Thyroid gland (tissue), 4 donors: ENCODE measurements around the gene AGAP5. TPM values are rescaled to one million over a fixed set of nuclear protein-coding genes. Genes with fewer than 3 reads are reported as not detected.
A peak's percentile ranks its signal among the peaks of the same experiment; 100 is the strongest.

ENCODE experiments used
- DNase-seq, 2 donors: peaks; one replicate each; pipeline ENCODE4 v3.0.0-alpha.2; 2019
- H3K27ac ChIP-seq, 3 donors: fragments of 200-600 bp; sonication (generic); 1 replicate in 2 of 3; 2 replicates in 1 of 3; pipeline ENCODE4 v1.5.1; 2016 to 2019; ENCODE audit warnings: mild to moderate bottlenecking in 1 of 3, moderate library complexity in 1 of 3
- H3K27me3 ChIP-seq: fragments of 200-600 bp; sonication (generic); one replicate; pipeline ENCODE4 v1.5.1; 2019
- H3K36me3 ChIP-seq, 2 donors: fragments of 200-600 bp; sonication (generic); one replicate each; pipeline ENCODE4 v1.5.1; 2016 to 2019
- H3K4me1 ChIP-seq, 2 donors: fragments of 200-600 bp; sonication (generic); one replicate each; pipeline ENCODE4 v1.5.1; 2017 to 2019
- H3K4me3 ChIP-seq, 3 donors: fragments of 200-600 bp; sonication (generic); replicated peaks in 1 of 3; 1 replicate in 2 of 3; 2 replicates in 1 of 3; pipeline ENCODE4 v1.5.1; 2016; ENCODE audit warnings: mild to moderate bottlenecking in 1 of 3
- H3K9me3 ChIP-seq: fragments of 200-600 bp; sonication (generic); one replicate; pipeline ENCODE4 v1.5.1; 2017
- POLR2A ChIP-seq, 2 donors: fragments of 450-650 bp; IDR thresholded peaks; one replicate each; pipeline ENCODE4 v1.6.1; 2017; ENCODE audit warnings: antibody characterized with exemption in 2 of 2, mild to moderate bottlenecking in 2 of 2, moderate library complexity in 1 of 2
- WGBS, 2 donors: methylation state at CpG; one replicate each; pipeline ENCODE4 v1.1.5; 2017; 5-methylcytosine and 5-hydroxymethylcytosine counted together
- intact Hi-C: fragments of 100-400 bp; cut with DNase I; formaldehyde crosslinking; loops from one replicate; pipeline ENCODE4 v1.15.1; 2023
- small RNA-seq: library from RNA; depleted of rRNA; stranded (forward); fragments of <200 nt; gene quantifications from one replicate; pipeline ENCODE3, GENCODE V24; 2016
- total RNA-seq, 4 donors: library from RNA; depleted of rRNA; stranded (reverse); fragments of >200 nt; gene quantifications; one replicate each; pipeline ENCODE4 v1.2.3, GENCODE V29; 2016
- TF ChIP-seq, protein P1 (sequence below), 6 experiments: fragments of 200-600 bp in 3 of 6; fragments of 450-650 bp in 3 of 6; sonication (generic) in 3 of 6; IDR thresholded peaks; one replicate each; pipeline ENCODE4 v1.5.1; 2016 to 2019; ENCODE audit warnings: antibody characterized with exemption in 6 of 6, mild to moderate bottlenecking in 2 of 6, inconsistent platforms in 1 of 6, moderate library complexity in 1 of 6

AGAP5 gene
- total RNA-seq, 4 donors from 2014 or later: 8.2 to 12.1 (median 10.2) TPM

- Histone ChIP-seq H3K27ac (no peak overlapping the region), H3K36me3 (no peaks in the 10 kb centered on the region), H3K4me1 (peaks cover 3 to 21% of the 10 kb centered on the region in 2 donors), H3K4me3 (no peak overlapping the region), H3K27me3 (no peaks in the 10 kb centered on the region), H3K9me3 (no peaks in the 10 kb centered on the region)
- DNase-seq: no peak
- TF ChIP-seq POLR2A (IDR thresholded peaks at IDR 0.05): no peak
- TF ChIP-seq, protein P1, sequence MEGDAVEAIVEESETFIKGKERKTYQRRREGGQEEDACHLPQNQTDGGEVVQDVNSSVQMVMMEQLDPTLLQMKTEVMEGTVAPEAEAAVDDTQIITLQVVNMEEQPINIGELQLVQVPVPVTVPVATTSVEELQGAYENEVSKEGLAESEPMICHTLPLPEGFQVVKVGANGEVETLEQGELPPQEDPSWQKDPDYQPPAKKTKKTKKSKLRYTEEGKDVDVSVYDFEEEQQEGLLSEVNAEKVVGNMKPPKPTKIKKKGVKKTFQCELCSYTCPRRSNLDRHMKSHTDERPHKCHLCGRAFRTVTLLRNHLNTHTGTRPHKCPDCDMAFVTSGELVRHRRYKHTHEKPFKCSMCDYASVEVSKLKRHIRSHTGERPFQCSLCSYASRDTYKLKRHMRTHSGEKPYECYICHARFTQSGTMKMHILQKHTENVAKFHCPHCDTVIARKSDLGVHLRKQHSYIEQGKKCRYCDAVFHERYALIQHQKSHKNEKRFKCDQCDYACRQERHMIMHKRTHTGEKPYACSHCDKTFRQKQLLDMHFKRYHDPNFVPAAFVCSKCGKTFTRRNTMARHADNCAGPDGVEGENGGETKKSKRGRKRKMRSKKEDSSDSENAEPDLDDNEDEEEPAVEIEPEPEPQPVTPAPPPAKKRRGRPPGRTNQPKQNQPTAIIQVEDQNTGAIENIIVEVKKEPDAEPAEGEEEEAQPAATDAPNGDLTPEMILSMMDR (IDR thresholded peaks at IDR 0.05): no peak
- WGBS, 2 donors: 73 to 75% methylated on average over 7 of the region's 7 CpGs
- intact Hi-C loops: loop anchor here (5.0 kb wide), 1 partner anchor 56 kb away; no protein-coding TSS in a partner anchor
Observed at GRCh38 chr10:73628405-73628804, 69.5 kb downstream of the AGAP5 start.

DNA sequence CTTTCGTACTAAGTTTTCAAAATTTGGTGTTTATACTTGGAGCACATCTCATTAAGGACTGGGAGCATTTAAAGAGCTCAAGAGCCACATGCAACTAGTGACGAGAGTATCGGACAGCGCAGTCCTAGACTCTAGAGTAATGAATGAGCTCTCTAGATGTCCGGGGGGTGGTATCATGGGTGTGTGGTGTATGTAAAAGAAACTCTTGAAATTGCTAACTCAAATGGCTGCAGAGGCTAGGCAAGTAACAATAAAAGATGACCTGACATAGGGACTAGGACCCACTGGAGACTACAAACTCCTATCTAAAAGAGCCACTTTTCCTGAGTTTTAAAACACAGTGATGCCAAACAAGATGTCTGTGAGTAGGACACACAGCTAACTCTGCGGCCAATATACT is 70.6 kb downstream of the AGAP5 start:
- TF ChIP-seq, protein P1 (IDR thresholded peaks at IDR 0.05): no peak
- no peak for TF ChIP-seq POLR2A (IDR thresholded peaks at IDR 0.05)
- Histone ChIP-seq H3K4me1 (peaks cover 3 to 22% of the 10 kb centered on the region in 2 donors), H3K27me3 (no peaks in the 10 kb centered on the region), H3K36me3 (no peaks in the 10 kb centered on the region), H3K9me3 (no peaks in the 10 kb centered on the region), H3K4me3 (no peak overlapping the region), H3K27ac (no peak overlapping the region)
- intact Hi-C loops: loop anchor here (5.0 kb wide), 1 partner anchor 55 kb away; no protein-coding TSS in a partner anchor
- no peak for DNase-seq
- WGBS, 2 donors: 88 to 92% methylated on average over 6 of the region's 6 CpGs

GRCh38 chr10:73625884-73626752 is 71.8 kb downstream of the AGAP5 start:
- DNase-seq: peak; percentile 95 to 97
- H3K36me3 ChIP-seq: no peaks in the 10 kb centered on the region
- H3K27ac ChIP-seq: peak overlapping the region; percentile 66 to 87 (median 69)
- H3K9me3 ChIP-seq: no peaks in the 10 kb centered on the region
- WGBS, 2 donors: 4% methylated on average over 33 to 39 of the region's 42 CpGs
- peaks cover 3 to 22% of the 10 kb centered on the region in 2 donors for H3K4me1 ChIP-seq
- intact Hi-C loops: loop anchor here (5.0 kb wide), 1 partner anchor 54 kb away; no protein-coding TSS in a partner anchor
- H3K27me3 ChIP-seq: no peaks in the 10 kb centered on the region
- TF ChIP-seq, protein P1 (IDR thresholded peaks at IDR 0.05): no peak
- TF ChIP-seq POLR2A (IDR thresholded peaks at IDR 0.05): peak in 1 of 2 donors; percentile 83
- H3K4me3 ChIP-seq: peak overlapping the region; percentile 51 to 86 (median 84)

GRCh38 chr10:73625004-73625883 is 72.7 kb downstream of the AGAP5 start:
- peak; percentile 19 to 37 for DNase-seq
- TF ChIP-seq, protein P1 (IDR thresholded peaks at IDR 0.05): no peak
- TF ChIP-seq POLR2A (IDR thresholded peaks at IDR 0.05): peak in 1 of 2 donors; percentile 23

More at GRCh38 chr10:73625004-73625883, 72.7 kb downstream of the AGAP5 start:
- H3K4me3 ChIP-seq: peak overlapping the region; percentile 51 to 86 (median 84)
- H3K36me3 ChIP-seq: no peaks in the 10 kb centered on the region
- H3K27me3 ChIP-seq: no peaks in the 10 kb centered on the region
- H3K4me1 ChIP-seq: peaks cover 3 to 22% of the 10 kb centered on the region in 2 donors
- H3K27ac ChIP-seq: peak overlapping the region; percentile 46 to 87 (median 69)
- 1% methylated on average over 44 to 45 of the region's 46 CpGs for WGBS, 2 donors
- intact Hi-C loops: loop anchor here (5.0 kb wide), 1 partner anchor 53 kb away; no protein-coding TSS in a partner anchor
- H3K9me3 ChIP-seq: no peaks in the 10 kb centered on the region

Small RNAs within 50 kb of the gene (small RNA-seq; reads per million reads assigned to genes)
- gene AC022400.4 (not detected), gene RNA5SP320 (not detected)

Other genes starting within 250 kb of the AGAP5 start
- gene PPP3CB, start 202.1 kb downstream of the AGAP5 start, total RNA-seq: 10 to 100 TPM; 36.4 to 45.2 (median 41.1) TPM
- 100 to 1,000 TPM; 159 to 315 (median 201) TPM for gene USP54, start 106.8 kb downstream of the AGAP5 start, total RNA-seq
- gene MYOZ1, start 56.6 kb downstream of the AGAP5 start, total RNA-seq: 1 to 10 TPM; 2.0 to 7.0 (median 5.1) TPM
- gene SYNPO2L, start 42.1 kb downstream of the AGAP5 start, total RNA-seq: not detected
- gene SEC24C, start 46.3 kb upstream of the AGAP5 start, total RNA-seq: 10 to 100 TPM; 56.2 to 95.2 (median 83.9) TPM
- 10 to 100 TPM; 14.1 to 57.3 (median 28.9) TPM for gene CHCHD1, start 83.9 kb upstream of the AGAP5 start, total RNA-seq
- gene ZSWIM8, start 87.5 kb upstream of the AGAP5 start, total RNA-seq: 100 to 1,000 TPM in 2 of 4 donors, 10 to 100 TPM in 2; 67.2 to 199 (median 108) TPM
- gene NDST2, start 113.5 kb upstream of the AGAP5 start, total RNA-seq: 10 to 100 TPM; 12.1 to 31.0 (median 25.0) TPM
- gene CAMK2G, start 176.4 kb upstream of the AGAP5 start, total RNA-seq: 10 to 100 TPM; 21.2 to 27.4 (median 22.3) TPM
- 10 to 100 TPM in 1 of 4 donors, 1 to 10 TPM in 3; 3.8 to 13.3 (median 7.3) TPM for gene PLAU, start 213.0 kb upstream of the AGAP5 start, total RNA-seq